Measurements from ENCODE around the gene KIF3C. TPM values are rescaled to one million over a fixed set of nuclear protein-coding genes. Genes with fewer than 3 reads are reported as not detected.
"Not testable (repeated sequence)": the region's sequence is repeated elsewhere in the genome, so short reads cannot be mapped to it uniquely, and the experiment has no call there.

Gene KIF3C
- total RNA-seq, 2 experiments from 2014 or later: 5.2 to 5.3 TPM

- no peak for DNase-seq
- Mint-ChIP-seq H3K27ac (no peak overlapping the region), H3K4me3 (no peak overlapping the region), H3K4me1 (peaks cover 12% of the 10 kb centered on the region), H3K9me3 (ENCODE audit: low read depth) (no peaks in the 10 kb centered on the region), H3K27me3 (no peaks in the 10 kb centered on the region), H3K36me3 (ENCODE audit: low read depth) (no peaks in the 10 kb centered on the region)
- intact Hi-C loops (cut with DNase I, micrococcal nuclease): no loop called here
- ChIA-PET POLR2A (no interaction called here), CTCF (interaction anchor here (0.9 to 3.0 kb wide), 2 partner anchors 9 to 13 kb away, joined by 4 to 12 read pairs; no protein-coding TSS in a partner anchor)
- ATAC-seq: no peak
Observed at GRCh38 chr2:25960396-25960795, 21.9 kb downstream of the KIF3C start.

GRCh38 chr2:25958611-25959010 lies 23.7 kb downstream of the KIF3C start:
- H3K36me3 Mint-ChIP-seq (ENCODE audit: low read depth); H3K9me3 Mint-ChIP-seq (ENCODE audit: low read depth); H3K4me3 Mint-ChIP-seq; DNase-seq; H3K27me3 Mint-ChIP-seq; POLR2A ChIA-PET; H3K27ac Mint-ChIP-seq; ATAC-seq: not testable (repeated sequence)
- intact Hi-C loops (cut with DNase I, micrococcal nuclease): loop anchor here in 1 of 2 experiments (10.0 kb wide), 1 partner anchor 616 kb away; no protein-coding TSS in a partner anchor
- H3K4me1 Mint-ChIP-seq: peaks cover 12% of the 10 kb centered on the region
- CTCF ChIA-PET: interaction anchor here (0.7 to 1.1 kb wide), 3 partner anchors 19 to 352 kb away, joined by 3 read pairs; no protein-coding TSS in a partner anchor

GRCh38 chr2:25957743-25958142 lies 24.6 kb downstream of the KIF3C start:
- intact Hi-C loops (cut with DNase I, micrococcal nuclease): loop anchor here in 1 of 2 experiments (10.0 kb wide), 1 partner anchor 617 kb away; no protein-coding TSS in a partner anchor
- POLR2A ChIA-PET: no interaction called here
- Mint-ChIP-seq H3K4me3 (no peak overlapping the region), H3K9me3 (ENCODE audit: low read depth) (no peaks in the 10 kb centered on the region), H3K27ac (no peak overlapping the region), H3K4me1 (peaks cover 12% of the 10 kb centered on the region), H3K36me3 (ENCODE audit: low read depth) (no peaks in the 10 kb centered on the region), H3K27me3 (no peaks in the 10 kb centered on the region)
- no peak for DNase-seq
- CTCF ChIA-PET: no interaction called here
- ATAC-seq: no peak

GRCh38 chr2:25955869-25956535 lies 26.3 kb downstream of the KIF3C start:
- intact Hi-C loops (cut with DNase I, micrococcal nuclease): loop anchor here in 1 of 2 experiments (10.0 kb wide), 1 partner anchor 619 kb away; no protein-coding TSS in a partner anchor
- H3K27me3 Mint-ChIP-seq: no peaks in the 10 kb centered on the region
- CTCF ChIA-PET: interaction anchor here (0.6 to 1.8 kb wide), 6 partner anchors 8 to 257 kb away, joined by 3 to 7 read pairs (median 4); no protein-coding TSS in a partner anchor
- H3K4me1 Mint-ChIP-seq: peaks cover 2% of the 10 kb centered on the region
- ATAC-seq: peak; percentile 40
- H3K4me3 Mint-ChIP-seq: no peak overlapping the region
- H3K9me3 Mint-ChIP-seq (ENCODE audit: low read depth): no peaks in the 10 kb centered on the region
- peak; percentile 17 for DNase-seq
- POLR2A ChIA-PET: no interaction called here
- H3K27ac Mint-ChIP-seq: no peak overlapping the region
- no peaks in the 10 kb centered on the region for H3K36me3 Mint-ChIP-seq (ENCODE audit: low read depth)

- ATAC-seq (no peak), DNase-seq (no peak)
- Mint-ChIP-seq H3K4me3 (no peak overlapping the region), H3K27ac (no peak overlapping the region), H3K27me3 (no peaks in the 10 kb centered on the region), H3K4me1 (no peaks in the 10 kb centered on the region), H3K9me3 (ENCODE audit: low read depth) (no peaks in the 10 kb centered on the region), H3K36me3 (ENCODE audit: low read depth) (no peaks in the 10 kb centered on the region)
- CTCF ChIA-PET: interaction anchor here (1.8 kb wide), 1 partner anchor 103 kb away, joined by 7 read pairs; no protein-coding TSS in a partner anchor
- POLR2A ChIA-PET: no interaction called here
- intact Hi-C loops (cut with DNase I, micrococcal nuclease): loop anchor here in 1 of 2 experiments (10.0 kb wide), 1 partner anchor 620 kb away; no protein-coding TSS in a partner anchor
Observed at GRCh38 chr2:25955036-25955435, 27.3 kb downstream of the KIF3C start.

- no peaks in the 10 kb centered on the region for H3K36me3 Mint-ChIP-seq (ENCODE audit: low read depth)
- H3K27me3 Mint-ChIP-seq: no peaks in the 10 kb centered on the region
- POLR2A ChIA-PET: no interaction called here
- ATAC-seq (no peak), DNase-seq (no peak)
- H3K27ac Mint-ChIP-seq: no peak overlapping the region
- intact Hi-C loops (cut with DNase I, micrococcal nuclease): loop anchor here (5.0 to 10.0 kb wide), 4 partner anchors 38 to 623 kb away; no protein-coding TSS in a partner anchor
- CTCF ChIA-PET: interaction anchor here (0.5 kb wide), 1 partner anchor 234 kb away, joined by 3 read pairs; no protein-coding TSS in a partner anchor
- no peak overlapping the region for H3K4me3 Mint-ChIP-seq
- H3K9me3 Mint-ChIP-seq (ENCODE audit: low read depth): no peaks in the 10 kb centered on the region
- H3K4me1 Mint-ChIP-seq: no peaks in the 10 kb centered on the region
Observed at GRCh38 chr2:25954199-25954752, 28.0 kb downstream of the KIF3C start.

- H3K9me3 Mint-ChIP-seq (ENCODE audit: low read depth): no peaks in the 10 kb centered on the region
- no peaks in the 10 kb centered on the region for H3K36me3 Mint-ChIP-seq (ENCODE audit: low read depth)
- DNase-seq (peak; percentile 87), ATAC-seq (peak; percentile 98)
- intact Hi-C loops (cut with DNase I, micrococcal nuclease): loop anchor here (1.0 to 10.0 kb wide), 9 partner anchors 40 to 626 kb away; no protein-coding TSS in a partner anchor
- CTCF ChIA-PET: interaction anchor here (0.5 to 3.3 kb wide), 31 partner anchors 10 to 848 kb away, joined by 3 to 16 read pairs (median 4); partner anchors contain the start of genes ASXL2 and KIF3C
- no peaks in the 10 kb centered on the region for H3K4me1 Mint-ChIP-seq
- H3K27ac Mint-ChIP-seq: no peak overlapping the region
- H3K27me3 Mint-ChIP-seq: no peaks in the 10 kb centered on the region
- POLR2A ChIA-PET: interaction anchor here (0.6 kb wide), 1 partner anchor 413 kb away, joined by 3 read pairs; no protein-coding TSS in a partner anchor
- no peak overlapping the region for H3K4me3 Mint-ChIP-seq
Observed at GRCh38 chr2:25951071-25951547, 31.2 kb downstream of the KIF3C start.

- intact Hi-C loops (cut with DNase I, micrococcal nuclease): loop anchor here in 1 of 2 experiments (10.0 kb wide), 1 partner anchor 344 kb away; no protein-coding TSS in a partner anchor
- DNase-seq: no peak
- no peak overlapping the region for H3K4me3 Mint-ChIP-seq
- no peaks in the 10 kb centered on the region for H3K36me3 Mint-ChIP-seq (ENCODE audit: low read depth)
- no peak for ATAC-seq
- ChIA-PET CTCF (interaction anchor here (0.8 to 1.2 kb wide), 5 partner anchors 8 to 1490 kb away, joined by 3 to 5 read pairs (median 4); no protein-coding TSS in a partner anchor), POLR2A (no interaction called here)
- H3K27ac Mint-ChIP-seq: no peak overlapping the region
- no peaks in the 10 kb centered on the region for H3K27me3 Mint-ChIP-seq
- H3K9me3 Mint-ChIP-seq (ENCODE audit: low read depth): no peaks in the 10 kb centered on the region
- H3K4me1 Mint-ChIP-seq: no peaks in the 10 kb centered on the region
Observed at GRCh38 chr2:25948437-25948836, 33.9 kb downstream of the KIF3C start.

GRCh38 chr2:25941042-25941441 lies 41.3 kb downstream of the KIF3C start:
- POLR2A ChIA-PET: no interaction called here
- CTCF ChIA-PET: no interaction called here
- no peaks in the 10 kb centered on the region for H3K9me3 Mint-ChIP-seq (ENCODE audit: low read depth)
- no peaks in the 10 kb centered on the region for H3K27me3 Mint-ChIP-seq
- ATAC-seq: no peak
- no peak overlapping the region for H3K4me3 Mint-ChIP-seq
- DNase-seq: no peak
- no peaks in the 10 kb centered on the region for H3K36me3 Mint-ChIP-seq (ENCODE audit: low read depth)
- H3K4me1 Mint-ChIP-seq: no peaks in the 10 kb centered on the region
- no peak overlapping the region for H3K27ac Mint-ChIP-seq
- intact Hi-C loops (cut with DNase I, micrococcal nuclease): loop anchor here in 1 of 2 experiments (10.0 kb wide), 1 partner anchor 336 kb away; no protein-coding TSS in a partner anchor

GRCh38 chr2:25939257-25939668 lies 43.0 kb downstream of the KIF3C start:
- Mint-ChIP-seq H3K4me1 (no peaks in the 10 kb centered on the region), H3K9me3 (ENCODE audit: low read depth) (no peaks in the 10 kb centered on the region), H3K4me3 (no peak overlapping the region), H3K27me3 (no peaks in the 10 kb centered on the region), H3K36me3 (ENCODE audit: low read depth) (no peaks in the 10 kb centered on the region), H3K27ac (no peak overlapping the region)
- DNase-seq (no peak), ATAC-seq (no peak)
- intact Hi-C loops (cut with DNase I, micrococcal nuclease): no loop called here
- ChIA-PET CTCF (interaction anchor here (0.8 kb wide), 1 partner anchor 11 kb away, joined by 3 read pairs; no protein-coding TSS in a partner anchor), POLR2A (interaction anchor here (0.7 kb wide), 1 partner anchor 558 kb away, joined by 3 read pairs; no protein-coding TSS in a partner anchor)

GRCh38 chr2:25938345-25938744 lies 44.0 kb downstream of the KIF3C start:
- H3K27ac Mint-ChIP-seq: no peak overlapping the region
- ATAC-seq: no peak
- POLR2A ChIA-PET: interaction anchor here (0.7 kb wide), 1 partner anchor 40 kb away, joined by 4 read pairs; no protein-coding TSS in a partner anchor
- H3K4me1 Mint-ChIP-seq: no peaks in the 10 kb centered on the region
- H3K27me3 Mint-ChIP-seq: no peaks in the 10 kb centered on the region
- no peaks in the 10 kb centered on the region for H3K36me3 Mint-ChIP-seq (ENCODE audit: low read depth)
- intact Hi-C loops (cut with DNase I, micrococcal nuclease): no loop called here
- CTCF ChIA-PET: no interaction called here
- H3K4me3 Mint-ChIP-seq: no peak overlapping the region
- no peaks in the 10 kb centered on the region for H3K9me3 Mint-ChIP-seq (ENCODE audit: low read depth)
- DNase-seq: no peak
